ENCODE results near the gene CEMP1.

CEMP1 gene

GRCh38 chr16:2486645-2487516 lies 44.3 kb downstream of the CEMP1 start:
- peak; percentile 53 to 60 for DNase-seq (ENCODE audit: low read depth in 2 of 2, low spot score in 1 of 2)

GRCh38 chr16:2485811-2486507 lies 45.2 kb downstream of the CEMP1 start:
- DNase-seq (ENCODE audit: low read depth in 2 of 2, low spot score in 1 of 2) = no peak

GRCh38 chr16:2484898-2485508 lies 46.2 kb downstream of the CEMP1 start:
- DNase-seq (ENCODE audit: low read depth in 2 of 2, low spot score in 1 of 2) = no peak

- DNase-seq (ENCODE audit: low read depth in 2 of 2, low spot score in 1 of 2) = no peak
Measured at GRCh38 chr16:2483939-2484897, 47.0 kb downstream of the CEMP1 start.

- DNase-seq (ENCODE audit: low read depth in 2 of 2, low spot score in 1 of 2) = no peak
Measured at GRCh38 chr16:2482708-2483534, 48.3 kb downstream of the CEMP1 start.

GRCh38 chr16:2482249-2482648 lies 49.0 kb downstream of the CEMP1 start:
- DNase-seq (ENCODE audit: low read depth in 2 of 2, low spot score in 1 of 2) = no peak

GRCh38 chr16:2481676-2482075 lies 49.5 kb downstream of the CEMP1 start:
- no peak for DNase-seq (ENCODE audit: low read depth in 2 of 2, low spot score in 1 of 2)

- no peak for DNase-seq (ENCODE audit: low read depth in 2 of 2, low spot score in 1 of 2)
Measured at GRCh38 chr16:2480948-2481347, 50.3 kb downstream of the CEMP1 start.

Measured in stimulated activated CD8-positive, alpha-beta memory T cell treated with anti-CD3 and anti-CD28 coated beads, Interleukin-4, amount 100 ng/mL, for 1 hour (primary cell).